HG03097 (cell line): ENCODE results near the gene NTSR1.

Source experiments
- ATAC-seq: cut with Tn5 transposase; IDR thresholded peaks from one replicate; pipeline ENCODE4 v1.9.1; 2021; ENCODE audit not compliant: unreplicated experiment, low FRiP score

NTSR1 gene

GRCh38 chr20:62779417-62779685 lies 70.7 kb downstream of the NTSR1 start:
- ATAC-seq: no peak

GRCh38 chr20:62780204-62780603 lies 71.6 kb downstream of the NTSR1 start:
- ATAC-seq: no peak

- ATAC-seq: no peak
Observed at GRCh38 chr20:62780696-62781095, 72.1 kb downstream of the NTSR1 start.

- ATAC-seq: no peak
Observed at GRCh38 chr20:62782149-62782892, 73.7 kb downstream of the NTSR1 start.

- ATAC-seq: no peak
Observed at GRCh38 chr20:62782893-62783278, 74.2 kb downstream of the NTSR1 start.

- no peak for ATAC-seq
Observed at GRCh38 chr20:62784497-62784896, 75.9 kb downstream of the NTSR1 start.

GRCh38 chr20:62785393-62785792 lies 76.8 kb downstream of the NTSR1 start:
- no peak for ATAC-seq

- ATAC-seq: no peak
Observed at GRCh38 chr20:62786157-62786556, 77.5 kb downstream of the NTSR1 start.

GRCh38 chr20:62787321-62787720 lies 78.7 kb downstream of the NTSR1 start:
- ATAC-seq: no peak

GRCh38 chr20:62787866-62788265 lies 79.2 kb downstream of the NTSR1 start:
- no peak for ATAC-seq

- no peak for ATAC-seq
Observed at GRCh38 chr20:62788607-62789006, 80.0 kb downstream of the NTSR1 start.

GRCh38 chr20:62790075-62790474 lies 81.4 kb downstream of the NTSR1 start:
- no peak for ATAC-seq

GRCh38 chr20:62791301-62792181 lies 82.9 kb downstream of the NTSR1 start:
- ATAC-seq: no peak

- no peak for ATAC-seq
Observed at GRCh38 chr20:62792182-62792939, 83.7 kb downstream of the NTSR1 start.

GRCh38 chr20:62792940-62793756 lies 84.5 kb downstream of the NTSR1 start:
- ATAC-seq: no peak

GRCh38 chr20:62793757-62794006 lies 85.0 kb downstream of the NTSR1 start:
- ATAC-seq: no peak

- peak; percentile 69 for ATAC-seq
Observed at GRCh38 chr20:62794007-62794724, 85.5 kb downstream of the NTSR1 start.

- no peak for ATAC-seq
Observed at GRCh38 chr20:62795023-62795761, 86.6 kb downstream of the NTSR1 start.

GRCh38 chr20:62796699-62797491 lies 88.3 kb downstream of the NTSR1 start:
- ATAC-seq: no peak
